GM23338 (cell line): ENCODE measurements around the gene SERINC5. TPM values are rescaled to one million over a fixed set of nuclear protein-coding genes. Genes with fewer than 3 reads are reported as not detected.

Experiments used
- ATAC-seq: fragments of 200-7000 bp; cut with Tn5 transposase; 3 replicates; pipeline ENCODE4 v1.9.1; 2020
- DNase-seq: peaks from one replicate; pipeline ENCODE4 v3.0.0-alpha.2; 2015; ENCODE audit warnings: low spot score
- H2AFZ ChIP-seq: fragments of 200-600 bp; sonication (generic); 2 replicates; pipeline ENCODE4 v1.8.0; 2016; ENCODE audit warnings: antibody characterized with exemption, mild to moderate bottlenecking, moderate library complexity
- H3F3A ChIP-seq: fragments of 200-600 bp; sonication (generic); replicated peaks from 2 replicates; pipeline ENCODE4 v1.8.0; 2017; ENCODE audit warnings: antibody characterized with exemption, mixed run types, low read depth
- H3K27ac ChIP-seq: fragments of 200-600 bp; sonication (generic); 2 replicates; pipeline ENCODE4 v1.6.1; 2016; ENCODE audit warnings: low read depth
- H3K27me3 ChIP-seq: fragments of 200-600 bp; sonication (generic); 2 replicates; pipeline ENCODE4 v1.8.0; 2016; ENCODE audit warnings: mild to moderate bottlenecking, mixed run types, moderate library complexity; ENCODE audit not compliant: insufficient read depth
- H3K36me3 ChIP-seq: fragments of 200-600 bp; sonication (generic); 2 replicates; pipeline ENCODE4 v1.8.0; 2016; ENCODE audit warnings: mild to moderate bottlenecking; ENCODE audit not compliant: insufficient read depth
- H3K4me1 ChIP-seq: fragments of 200-600 bp; sonication (generic); 2 replicates; pipeline ENCODE4 v1.8.0; 2016; ENCODE audit warnings: mild to moderate bottlenecking, moderate library complexity; ENCODE audit not compliant: insufficient read depth
- H3K4me2 ChIP-seq: fragments of 200-600 bp; sonication (generic); 2 replicates; pipeline ENCODE4 v1.7.1; 2017; ENCODE audit warnings: mixed run types
- H3K4me3 ChIP-seq: fragments of 200-600 bp; sonication (generic); 2 replicates; pipeline ENCODE4 v1.6.1; 2016; ENCODE audit warnings: mixed run types
- H3K79me2 ChIP-seq: fragments of 200-600 bp; sonication (generic); replicated peaks from 2 replicates; pipeline ENCODE4 v1.8.0; 2017; ENCODE audit warnings: mild to moderate bottlenecking; ENCODE audit not compliant: insufficient read depth
- H3K9me2 ChIP-seq: fragments of 200-600 bp; sonication (generic); 2 replicates; pipeline ENCODE4 v1.8.0; 2017; ENCODE audit not compliant: insufficient read depth
- H4K20me1 ChIP-seq: fragments of 200-600 bp; sonication (generic); replicated peaks from 2 replicates; pipeline ENCODE4 v1.8.0; 2017; ENCODE audit warnings: mild to moderate bottlenecking; ENCODE audit not compliant: insufficient read depth
- H3K27ac Mint-ChIP-seq: 2 replicates; pipeline ENCODE4 v1.8.0; 2020; ENCODE audit warnings: inconsistent platforms, mild to moderate bottlenecking, moderate library complexity, mixed read lengths
- H3K27me3 Mint-ChIP-seq: 3 replicates; pipeline ENCODE4 v1.8.0; 2022; ENCODE audit warnings: low read depth, mild to moderate bottlenecking, moderate library complexity, mixed read lengths, inconsistent platforms; ENCODE audit not compliant: insufficient read depth, poor library complexity
- H3K36me3 Mint-ChIP-seq: 3 replicates; pipeline ENCODE4 v1.8.0; 2021; ENCODE audit warnings: low read depth, mild to moderate bottlenecking, inconsistent platforms, moderate library complexity, mixed read lengths
- H3K4me1 Mint-ChIP-seq: 3 replicates; pipeline ENCODE4 v1.8.0; 2020; ENCODE audit warnings: mild to moderate bottlenecking, inconsistent platforms, mixed read lengths
- H3K4me3 Mint-ChIP-seq: 3 replicates; pipeline ENCODE4 v1.8.0; 2021; ENCODE audit warnings: moderate library complexity, mild to moderate bottlenecking, inconsistent platforms, mixed read lengths
- H3K9me3 Mint-ChIP-seq: 3 replicates; pipeline ENCODE4 v1.8.0; 2020; ENCODE audit warnings: moderate library complexity, mild to moderate bottlenecking, inconsistent platforms, mixed read lengths
- CREB1 ChIP-seq: fragments of 250-450 bp; sonication (Bioruptor Pico); IDR thresholded peaks from 2 replicates; pipeline ENCODE4 v1.5.0; 2020; ENCODE audit warnings: low read depth, mild to moderate bottlenecking, moderate library complexity
- EZH2 ChIP-seq: fragments of 200-600 bp; sonication (generic); IDR thresholded peaks from one replicate; pipeline ENCODE4 v1.8.0; 2017; ENCODE audit warnings: antibody characterized with exemption, mild to moderate bottlenecking, low read depth; ENCODE audit not compliant: unreplicated experiment
- EZH2phosphoT487 ChIP-seq: fragments of 200-600 bp; sonication (generic); IDR thresholded peaks from one replicate; pipeline ENCODE4 v1.8.1; 2018; ENCODE audit warnings: antibody characterized with exemption; ENCODE audit not compliant: unreplicated experiment
- JUNB ChIP-seq: IDR thresholded peaks from one replicate; pipeline ENCODE4 v1.6.1; 2016; ENCODE audit warnings: antibody characterized with exemption; ENCODE audit not compliant: unreplicated experiment
- NANOG ChIP-seq: IDR thresholded peaks from 2 replicates; pipeline ENCODE4 v1.6.1; 2016; ENCODE audit warnings: antibody characterized with exemption, borderline replicate concordance
- POLR2AphosphoS5 ChIP-seq: IDR thresholded peaks from 2 replicates; pipeline ENCODE4 v1.6.1; 2016; ENCODE audit warnings: antibody characterized with exemption, low read depth
- STAT1 ChIP-seq: IDR thresholded peaks from one replicate; pipeline ENCODE4 v1.6.1; 2016; ENCODE audit warnings: antibody characterized with exemption; ENCODE audit not compliant: unreplicated experiment
- ZNF331 ChIP-seq: fragments of 250-450 bp; sonication (Bioruptor Pico); IDR thresholded peaks from 2 replicates; pipeline ENCODE4 v1.5.0; 2020; ENCODE audit warnings: low read depth, mild to moderate bottlenecking, moderate library complexity
- polyA plus RNA-seq: library from polyadenylated mRNA; unstranded; fragments of >200 nt; fragmentation: Nextera tagmentation; extraction: Ambion mirVana; gene quantifications from 2 replicates; pipeline ENCODE4 v1.2.1, GENCODE V29; 2016
- total RNA-seq: library from RNA; depleted of rRNA; stranded (reverse); fragments of >200 nt; shearing (Covaris generic); gene quantifications from 2 replicates; pipeline ENCODE4 v1.2.3, GENCODE V29; 2014
- TF ChIP-seq, protein P1 (sequence below): IDR thresholded peaks from 2 replicates; pipeline ENCODE4 v1.6.1; 2016; ENCODE audit warnings: antibody characterized with exemption
- TF ChIP-seq, protein P2 (sequence below): fragments of 250-450 bp; sonication (Bioruptor Pico); IDR thresholded peaks from 2 replicates; pipeline ENCODE4 v1.5.0; 2020; ENCODE audit warnings: mild to moderate bottlenecking, moderate library complexity

Gene SERINC5
- total and polyA plus RNA-seq, 2 experiments from 2014 or later = 34.0 to 107 TPM

- H3F3A ChIP-seq = peaks cover 5% of the 10 kb centered on the region; the same call in 1 of the 2 replicates
- H2AFZ ChIP-seq = no peak overlapping the region
- H3K79me2 ChIP-seq = no peaks in the 10 kb centered on the region
- H3K9me3 Mint-ChIP-seq = no peaks in the 10 kb centered on the region
- H4K20me1 ChIP-seq = no peaks in the 10 kb centered on the region
- no peak for DNase-seq
- H3K4me1 ChIP-seq = peaks cover 20% of the 10 kb centered on the region; the same call in 1 of the 2 replicates
- H3K27ac ChIP-seq = peak overlapping the region; percentile 72; the same call in 1 of the 2 replicates
- no peaks in the 10 kb centered on the region; the same call in 2 of the 3 replicates for H3K36me3 Mint-ChIP-seq
- H3K27ac Mint-ChIP-seq = no peak overlapping the region
- no peak for TF ChIP-seq EZH2phosphoT487
- TF ChIP-seq POLR2AphosphoS5 = no peak
- TF ChIP-seq EZH2 = no peak
- TF ChIP-seq CREB1 (CRISPR knock-in tag) = no peak
- no peak for TF ChIP-seq STAT1
- no peak for TF ChIP-seq NANOG
- TF ChIP-seq JUNB = no peak
- TF ChIP-seq, protein P1, sequence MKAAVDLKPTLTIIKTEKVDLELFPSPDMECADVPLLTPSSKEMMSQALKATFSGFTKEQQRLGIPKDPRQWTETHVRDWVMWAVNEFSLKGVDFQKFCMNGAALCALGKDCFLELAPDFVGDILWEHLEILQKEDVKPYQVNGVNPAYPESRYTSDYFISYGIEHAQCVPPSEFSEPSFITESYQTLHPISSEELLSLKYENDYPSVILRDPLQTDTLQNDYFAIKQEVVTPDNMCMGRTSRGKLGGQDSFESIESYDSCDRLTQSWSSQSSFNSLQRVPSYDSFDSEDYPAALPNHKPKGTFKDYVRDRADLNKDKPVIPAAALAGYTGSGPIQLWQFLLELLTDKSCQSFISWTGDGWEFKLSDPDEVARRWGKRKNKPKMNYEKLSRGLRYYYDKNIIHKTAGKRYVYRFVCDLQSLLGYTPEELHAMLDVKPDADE = no peak
- TF ChIP-seq, protein P2, sequence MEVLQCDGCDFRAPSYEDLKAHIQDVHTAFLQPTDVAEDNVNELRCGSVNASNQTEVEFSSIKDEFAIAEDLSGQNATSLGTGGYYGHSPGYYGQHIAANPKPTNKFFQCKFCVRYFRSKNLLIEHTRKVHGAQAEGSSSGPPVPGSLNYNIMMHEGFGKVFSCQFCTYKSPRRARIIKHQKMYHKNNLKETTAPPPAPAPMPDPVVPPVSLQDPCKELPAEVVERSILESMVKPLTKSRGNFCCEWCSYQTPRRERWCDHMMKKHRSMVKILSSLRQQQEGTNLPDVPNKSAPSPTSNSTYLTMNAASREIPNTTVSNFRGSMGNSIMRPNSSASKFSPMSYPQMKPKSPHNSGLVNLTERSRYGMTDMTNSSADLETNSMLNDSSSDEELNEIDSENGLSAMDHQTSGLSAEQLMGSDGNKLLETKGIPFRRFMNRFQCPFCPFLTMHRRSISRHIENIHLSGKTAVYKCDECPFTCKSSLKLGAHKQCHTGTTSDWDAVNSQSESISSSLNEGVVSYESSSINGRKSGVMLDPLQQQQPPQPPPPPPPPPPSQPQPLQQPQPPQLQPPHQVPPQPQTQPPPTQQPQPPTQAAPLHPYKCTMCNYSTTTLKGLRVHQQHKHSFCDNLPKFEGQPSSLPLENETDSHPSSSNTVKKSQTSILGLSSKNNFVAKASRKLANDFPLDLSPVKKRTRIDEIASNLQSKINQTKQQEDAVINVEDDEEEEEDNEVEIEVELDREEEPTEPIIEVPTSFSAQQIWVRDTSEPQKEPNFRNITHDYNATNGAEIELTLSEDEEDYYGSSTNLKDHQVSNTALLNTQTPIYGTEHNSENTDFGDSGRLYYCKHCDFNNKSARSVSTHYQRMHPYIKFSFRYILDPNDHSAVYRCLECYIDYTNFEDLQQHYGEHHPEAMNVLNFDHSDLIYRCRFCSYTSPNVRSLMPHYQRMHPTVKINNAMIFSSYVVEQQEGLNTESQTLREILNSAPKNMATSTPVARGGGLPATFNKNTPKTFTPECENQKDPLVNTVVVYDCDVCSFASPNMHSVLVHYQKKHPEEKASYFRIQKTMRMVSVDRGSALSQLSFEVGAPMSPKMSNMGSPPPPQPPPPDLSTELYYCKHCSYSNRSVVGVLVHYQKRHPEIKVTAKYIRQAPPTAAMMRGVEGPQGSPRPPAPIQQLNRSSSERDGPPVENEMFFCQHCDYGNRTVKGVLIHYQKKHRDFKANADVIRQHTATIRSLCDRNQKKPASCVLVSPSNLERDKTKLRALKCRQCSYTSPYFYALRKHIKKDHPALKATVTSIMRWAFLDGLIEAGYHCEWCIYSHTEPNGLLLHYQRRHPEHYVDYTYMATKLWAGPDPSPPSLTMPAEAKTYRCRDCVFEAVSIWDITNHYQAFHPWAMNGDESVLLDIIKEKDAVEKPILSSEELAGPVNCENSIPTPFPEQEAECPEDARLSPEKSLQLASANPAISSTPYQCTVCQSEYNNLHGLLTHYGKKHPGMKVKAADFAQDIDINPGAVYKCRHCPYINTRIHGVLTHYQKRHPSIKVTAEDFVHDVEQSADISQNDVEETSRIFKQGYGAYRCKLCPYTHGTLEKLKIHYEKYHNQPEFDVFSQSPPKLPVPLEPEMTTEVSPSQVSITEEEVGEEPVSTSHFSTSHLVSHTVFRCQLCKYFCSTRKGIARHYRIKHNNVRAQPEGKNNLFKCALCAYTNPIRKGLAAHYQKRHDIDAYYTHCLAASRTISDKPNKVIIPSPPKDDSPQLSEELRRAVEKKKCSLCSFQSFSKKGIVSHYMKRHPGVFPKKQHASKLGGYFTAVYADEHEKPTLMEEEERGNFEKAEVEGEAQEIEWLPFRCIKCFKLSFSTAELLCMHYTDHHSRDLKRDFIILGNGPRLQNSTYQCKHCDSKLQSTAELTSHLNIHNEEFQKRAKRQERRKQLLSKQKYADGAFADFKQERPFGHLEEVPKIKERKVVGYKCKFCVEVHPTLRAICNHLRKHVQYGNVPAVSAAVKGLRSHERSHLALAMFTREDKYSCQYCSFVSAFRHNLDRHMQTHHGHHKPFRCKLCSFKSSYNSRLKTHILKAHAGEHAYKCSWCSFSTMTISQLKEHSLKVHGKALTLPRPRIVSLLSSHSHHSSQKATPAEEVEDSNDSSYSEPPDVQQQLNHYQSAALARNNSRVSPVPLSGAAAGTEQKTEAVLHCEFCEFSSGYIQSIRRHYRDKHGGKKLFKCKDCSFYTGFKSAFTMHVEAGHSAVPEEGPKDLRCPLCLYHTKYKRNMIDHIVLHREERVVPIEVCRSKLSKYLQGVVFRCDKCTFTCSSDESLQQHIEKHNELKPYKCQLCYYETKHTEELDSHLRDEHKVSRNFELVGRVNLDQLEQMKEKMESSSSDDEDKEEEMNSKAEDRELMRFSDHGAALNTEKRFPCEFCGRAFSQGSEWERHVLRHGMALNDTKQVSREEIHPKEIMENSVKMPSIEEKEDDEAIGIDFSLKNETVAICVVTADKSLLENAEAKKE = no peak
- no peak for TF ChIP-seq ZNF331
- H3K27me3 ChIP-seq = no peaks in the 10 kb centered on the region
- no peaks in the 10 kb centered on the region for H3K9me2 ChIP-seq
- H3K4me3 Mint-ChIP-seq = no peak overlapping the region
- H3K4me3 ChIP-seq = no peak overlapping the region
- peaks cover 2% of the 10 kb centered on the region for H3K27me3 Mint-ChIP-seq
- peaks cover 10% of the 10 kb centered on the region for H3K4me1 Mint-ChIP-seq
- ATAC-seq = peak; percentile 26; the same call in 2 of the 3 replicates
- no peak overlapping the region for H3K4me2 ChIP-seq
- no peaks in the 10 kb centered on the region for H3K36me3 ChIP-seq
Measured at GRCh38 chr5:80069251-80069800, 186.5 kb downstream of the SERINC5 start.
